GM12878 (cell line): ENCODE data around the gene MRS2. TPM values are rescaled to one million over a fixed set of nuclear protein-coding genes. Genes with fewer than 3 reads are reported as not detected.

ENCODE experiments used
- ATAC-seq: fragments of 200-7000 bp; cut with Tn5 transposase; 3 replicates; pipeline ENCODE4 v1.9.1; 2020; ENCODE audit warnings: mild to moderate bottlenecking, moderate library complexity
- BruUV-seq: library from RNA; stranded (reverse); fragments of 400-500 nt; replicated peaks from 2 replicates; lab custom pipeline; 2021; lab: Mats Ljungman, UMichigan
- CTCF ChIA-PET: fragments of 300-600 bp; sonication (Branson Sonifier 250); formaldehyde crosslinking; extraction: SDS; loops from one replicate; lab custom pipeline; 2021; ENCODE audit warnings: inconsistent platforms; lab: Yijun Ruan, JAX
- POLR2A ChIA-PET: fragments of 350-600 bp; formaldehyde crosslinking; extraction: SDS; loops from one replicate; lab custom pipeline; 2021; ENCODE audit warnings: inconsistent platforms; lab: Charles Lee
- RAD21 ChIA-PET: fragments of 300-600 bp; sonication (Branson Sonifier 250); formaldehyde crosslinking; loops from one replicate; lab custom pipeline; 2023; ENCODE audit warnings: antibody characterized with exemption; ENCODE audit not compliant: unreplicated experiment; lab: Charles Lee
- SMC1A ChIA-PET: fragments of 300-600 bp; sonication (Branson Sonifier 250); formaldehyde crosslinking; loops from one replicate; lab custom pipeline; 2023; ENCODE audit not compliant: unreplicated experiment, uncharacterized antibody; lab: Charles Lee
- DNase-seq: peaks from one replicate; pipeline ENCODE4 v3.0.0-alpha.2; 2011; ENCODE audit warnings: low read depth, low spot score
- FAIRE-seq: peaks from 3 replicates; lab custom pipeline; 2011; peaks lifted over from hg19 to GRCh38; lab: Jason Lieb, UNC
- H2AFZ ChIP-seq: 2 replicates; pipeline ENCODE4 v1.6.0; 2011; ENCODE audit warnings: low read depth, low read length, control low read depth; ENCODE audit not compliant: control insufficient read depth
- H3K27ac ChIP-seq: 2 replicates; pipeline ENCODE4 v1.5.1; 2011; ENCODE audit warnings: control low read depth; ENCODE audit not compliant: control insufficient read depth, insufficient read depth
- H3K27me3 ChIP-seq, 2 experiments: replicated peaks in 1 of 2; 2 replicates each; pipeline versions ENCODE4 v1.6.0 to v1.6.1; 2011; ENCODE audit warnings: low read length in 1 of 2; ENCODE audit not compliant: control insufficient read depth in 2 of 2, insufficient read depth in 2 of 2
- H3K36me3 ChIP-seq, 2 experiments: 2 replicates each; pipeline ENCODE4 v1.5.1; 2011; ENCODE audit warnings: low read length in 1 of 2; ENCODE audit not compliant: control insufficient read depth in 2 of 2, insufficient read depth in 2 of 2
- H3K4me1 ChIP-seq: 2 replicates; pipeline ENCODE4 v1.6.1; 2011; ENCODE audit warnings: mild to moderate bottlenecking, low read length, moderate library complexity, mixed read lengths; ENCODE audit not compliant: control insufficient read depth, insufficient read depth
- H3K4me2 ChIP-seq: 2 replicates; pipeline ENCODE4 v1.6.0; 2011; ENCODE audit warnings: control low read depth; ENCODE audit not compliant: control insufficient read depth, insufficient read depth
- H3K4me3 ChIP-seq: fragments of 200-600 bp; sonication (generic); 2 replicates; pipeline ENCODE4 v1.5.1; 2016
- H3K79me2 ChIP-seq: 2 replicates; pipeline ENCODE4 v1.6.0; 2011; ENCODE audit warnings: low read length; ENCODE audit not compliant: control insufficient read depth, insufficient read depth
- H3K9ac ChIP-seq: 2 replicates; pipeline ENCODE4 v1.8.0; 2011; ENCODE audit warnings: low read length, control low read depth, mixed read lengths; ENCODE audit not compliant: control insufficient read depth, insufficient read depth
- H3K9me3 ChIP-seq: replicated peaks from 3 replicates; pipeline ENCODE4 v1.5.1; 2011; ENCODE audit warnings: mild to moderate bottlenecking, low read length; ENCODE audit not compliant: control insufficient read depth, insufficient read depth
- H4K20me1 ChIP-seq: 2 replicates; pipeline ENCODE4 v1.6.0; 2011; ENCODE audit not compliant: control insufficient read depth, insufficient read depth
- ATF7 ChIP-seq: fragments of 450-650 bp; IDR thresholded peaks from 2 replicates; pipeline ENCODE4 v1.6.1; 2016; ENCODE audit warnings: low read depth, mild to moderate bottlenecking
- FOXM1 ChIP-seq: IDR thresholded peaks from 2 replicates; pipeline ENCODE4 v1.6.1; 2012; ENCODE audit warnings: low read depth, mild to moderate bottlenecking, inconsistent platforms, low read length, moderate library complexity
- HDAC6 ChIP-seq: fragments of 200-600 bp; sonication (generic); IDR thresholded peaks from one replicate; pipeline ENCODE4 v1.8.0; 2017; ENCODE audit warnings: antibody characterized with exemption; ENCODE audit not compliant: unreplicated experiment
- NFIC ChIP-seq: IDR thresholded peaks from 2 replicates; pipeline ENCODE4 v1.6.1; 2012; ENCODE audit warnings: low read depth, mild to moderate bottlenecking, inconsistent platforms, low read length, moderate library complexity
- RAD21 ChIP-seq: IDR thresholded peaks from 2 replicates; pipeline ENCODE4 v1.6.1; 2011; ENCODE audit warnings: mild to moderate bottlenecking, low read depth, low read length, moderate library complexity; ENCODE audit not compliant: insufficient read depth
- SIN3A ChIP-seq: IDR thresholded peaks from 2 replicates; pipeline ENCODE4 v1.6.1; 2012; ENCODE audit warnings: low read depth, low read length, improper control_type of control experiment
- ZNF207 ChIP-seq: fragments of 450-650 bp; IDR thresholded peaks from 2 replicates; pipeline ENCODE4 v1.6.1; 2014; ENCODE audit warnings: antibody characterized with exemption, mild to moderate bottlenecking, borderline replicate concordance
- WGBS: methylation state at CpG from one replicate; pipeline ENCODE4 v1.1.6; 2016; ENCODE audit warnings: low lambda C conversion rate; ENCODE audit not compliant: insufficient replicate concordance, insufficient coverage; ENCODE audit errors: missing lambda C conversion rate; 5-methylcytosine and 5-hydroxymethylcytosine counted together
- in situ Hi-C: fragments of 300-500 bp; cut with MboI; formaldehyde crosslinking; loops from 9 replicates; pipeline ENCODE4 v1.14.3; 2018; ENCODE audit warnings: mixed read lengths
- intact Hi-C: fragments of 100-400 bp; cut with micrococcal nuclease; formaldehyde crosslinking; loops from one replicate; pipeline ENCODE4 v1.14.2; 2022; ENCODE audit not compliant: unreplicated experiment
- polyA plus RNA-seq, 11 experiments: library from polyadenylated mRNA; depleted of rRNA in 4 of 11; unstranded in 6 of 11; stranded (reverse) in 5 of 11; fragments of >200 nt; fragmentation: Nextera tagmentation in 4 of 11; fragmentation: Illumina TruSeq in 1 of 11; extraction: Ambion mirVana in 4 of 11; extraction: Trizol in 1 of 11; gene quantifications; 1 replicate in 1 of 11; 2 replicates in 10 of 11; pipeline versions ENCODE4 v1.2.1 to v1.2.3, GENCODE V29; 2011 to 2016; ENCODE audit warnings: inconsistent platforms in 2 of 11, missing spikeins in 2 of 11, low read depth in 1 of 11
- total RNA-seq, 4 experiments: library from RNA; depleted of rRNA in 3 of 4; stranded (reverse); fragments of >200 nt in 3 of 4; fragmentation: Illumina TruSeq in 1 of 4; extraction: Trizol in 1 of 4; gene quantifications; 2 replicates each; pipeline versions ENCODE4 v1.2.1 to v1.2.3, GENCODE V29; 2013 to 2021

Gene MRS2
- total and polyA plus RNA-seq, 10 of the 15 experiments (the other 5 are each of a cell fraction or from before 2014, with no cell fraction given): 7.5 to 29.9 (median 24.2) TPM

DNA sequence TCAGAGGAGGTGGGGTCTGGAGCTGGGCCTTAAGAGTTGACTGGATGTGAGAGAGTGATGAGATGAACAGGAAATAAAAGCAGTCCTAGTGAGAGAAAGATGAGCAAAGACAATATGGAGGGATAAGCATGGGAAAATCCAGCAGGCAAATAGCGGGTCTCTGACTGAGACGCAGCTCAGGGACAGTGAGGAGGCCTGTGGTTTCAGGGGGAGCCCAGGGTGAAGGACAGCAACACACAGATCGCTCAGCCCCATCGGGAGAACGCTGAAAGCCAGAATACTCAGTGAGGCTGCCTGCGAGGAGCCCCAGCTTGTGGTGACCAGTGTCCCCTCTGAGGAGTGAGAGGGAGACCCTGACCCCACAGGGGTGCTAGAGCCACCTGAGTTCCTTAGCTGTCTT is 28.1 kb upstream of the MRS2 start:
- no peak overlapping the region for H3K9ac ChIP-seq
- no peaks in the 10 kb centered on the region for H3K36me3 ChIP-seq
- 36% methylated on average over 6 of the region's 6 CpGs for WGBS
- in situ Hi-C loops (no loop called here), intact Hi-C loops (no loop called here)
- H3K4me1 ChIP-seq: peaks cover 7% of the 10 kb centered on the region
- RAD21 ChIA-PET: no interaction called here
- H3K27ac ChIP-seq: no peak overlapping the region
- H3K4me3 ChIP-seq: no peak overlapping the region
- ATAC-seq: no peak
- CTCF ChIA-PET: no interaction called here
- no peaks in the 10 kb centered on the region for H3K27me3 ChIP-seq
- POLR2A ChIA-PET: no interaction called here
- FAIRE-seq: no peak
- H3K4me2 ChIP-seq: no peak overlapping the region
- TF ChIP-seq RAD21 (no peak), FOXM1 (no peak), HDAC6 (no peak), ZNF207 (no peak), SIN3A (no peak)
- H2AFZ ChIP-seq: no peak overlapping the region
- no TSS peak for BruUV-seq
- no peaks in the 10 kb centered on the region for H4K20me1 ChIP-seq
- no peak for DNase-seq
- SMC1A ChIA-PET: no interaction called here
- no peaks in the 10 kb centered on the region for H3K9me3 ChIP-seq
- H3K79me2 ChIP-seq: no peaks in the 10 kb centered on the region

DNA sequence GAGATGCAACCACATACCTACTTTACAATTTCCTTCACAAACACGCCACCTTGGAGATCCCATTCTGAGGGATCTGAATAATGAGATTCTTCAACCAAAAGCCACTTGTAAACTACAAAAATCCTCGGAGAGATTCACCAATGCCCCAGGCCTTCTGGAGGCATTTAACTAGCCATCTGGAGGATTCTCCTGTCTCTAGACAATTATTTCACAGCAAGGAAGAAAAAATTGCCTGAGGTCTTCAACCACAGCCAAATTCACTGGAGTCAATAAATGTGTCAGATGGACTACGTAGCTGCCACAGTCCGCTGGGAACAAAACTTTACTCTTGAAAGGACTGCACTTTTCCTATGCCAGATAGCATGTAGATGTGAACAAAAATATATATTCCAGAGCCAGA is 25.9 kb upstream of the MRS2 start:
- no peak for FAIRE-seq

More for the DNA sequence above, 25.9 kb upstream of the MRS2 start:
- RAD21 ChIA-PET: no interaction called here
- Histone ChIP-seq H4K20me1 (no peaks in the 10 kb centered on the region), H3K27me3 (no peaks in the 10 kb centered on the region), H3K36me3 (no peaks in the 10 kb centered on the region), H3K9ac (no peak overlapping the region), H3K79me2 (no peaks in the 10 kb centered on the region), H3K27ac (no peak overlapping the region), H3K4me2 (no peak overlapping the region), H2AFZ (no peak overlapping the region), H3K4me3 (no peak overlapping the region), H3K9me3 (no peaks in the 10 kb centered on the region), H3K4me1 (peaks cover 7% of the 10 kb centered on the region)
- in situ Hi-C loops: no loop called here
- intact Hi-C loops: no loop called here
- SMC1A ChIA-PET: interaction anchor here (1.2 kb wide), 1 partner anchor 32 kb away, joined by 3 read pairs; no protein-coding TSS in a partner anchor
- CTCF ChIA-PET: no interaction called here
- DNase-seq (no peak), ATAC-seq (no peak)
- WGBS: 47% methylated on average over 4 of the region's 4 CpGs
- POLR2A ChIA-PET: no interaction called here
- no TSS peak for BruUV-seq
- TF ChIP-seq NFIC (no peak), ATF7 (no peak)
